ENCODE results near the gene GATAD2A. TPM values are rescaled to one million over a fixed set of nuclear protein-coding genes. Genes with fewer than 3 reads are reported as not detected.
"Not testable (repeated sequence)": the region's sequence is repeated elsewhere in the genome, so short reads cannot be mapped to it uniquely, and the experiment has no call there.

GATAD2A gene, protein sequence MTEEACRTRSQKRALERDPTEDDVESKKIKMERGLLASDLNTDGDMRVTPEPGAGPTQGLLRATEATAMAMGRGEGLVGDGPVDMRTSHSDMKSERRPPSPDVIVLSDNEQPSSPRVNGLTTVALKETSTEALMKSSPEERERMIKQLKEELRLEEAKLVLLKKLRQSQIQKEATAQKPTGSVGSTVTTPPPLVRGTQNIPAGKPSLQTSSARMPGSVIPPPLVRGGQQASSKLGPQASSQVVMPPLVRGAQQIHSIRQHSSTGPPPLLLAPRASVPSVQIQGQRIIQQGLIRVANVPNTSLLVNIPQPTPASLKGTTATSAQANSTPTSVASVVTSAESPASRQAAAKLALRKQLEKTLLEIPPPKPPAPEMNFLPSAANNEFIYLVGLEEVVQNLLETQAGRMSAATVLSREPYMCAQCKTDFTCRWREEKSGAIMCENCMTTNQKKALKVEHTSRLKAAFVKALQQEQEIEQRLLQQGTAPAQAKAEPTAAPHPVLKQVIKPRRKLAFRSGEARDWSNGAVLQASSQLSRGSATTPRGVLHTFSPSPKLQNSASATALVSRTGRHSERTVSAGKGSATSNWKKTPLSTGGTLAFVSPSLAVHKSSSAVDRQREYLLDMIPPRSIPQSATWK
- 10.9 and 30.5 TPM in 2 replicates for total RNA-seq (2014; rRNA removed; shearing (Covaris generic))

GRCh38 chr19:19404879-19405860 lies at the start of gene GATAD2A:
Gene GATAD2A, plus strand, starts transcription at chr19:19405675. Its CDS starts 59,671 bp downstream, at chr19:19465346.
- peak; percentile 85 for DNase-seq (ENCODE audit: low spot score)

DNA sequence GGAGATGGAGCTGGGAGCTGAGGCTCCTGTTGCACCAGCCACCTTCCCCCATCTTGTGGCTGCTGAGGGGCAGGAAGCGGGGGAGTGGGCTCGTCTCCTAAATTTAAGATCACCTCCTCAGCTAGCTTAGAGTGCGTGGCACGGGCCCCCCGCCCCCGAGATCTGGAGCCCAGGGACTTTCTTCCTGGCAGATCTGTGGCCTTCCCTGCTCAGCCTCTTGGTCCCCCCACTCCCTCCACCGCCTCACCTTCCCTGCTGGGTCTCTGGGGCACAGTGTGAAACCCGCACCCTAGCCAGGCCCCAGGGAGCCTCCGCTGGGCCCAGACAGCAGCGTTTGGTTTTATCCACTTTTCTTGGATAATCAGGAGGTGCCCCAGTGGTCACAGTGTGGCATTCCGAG lies 49.0 kb upstream of the GATAD2A start:
- no peak for DNase-seq (ENCODE audit: low spot score)

DNA sequence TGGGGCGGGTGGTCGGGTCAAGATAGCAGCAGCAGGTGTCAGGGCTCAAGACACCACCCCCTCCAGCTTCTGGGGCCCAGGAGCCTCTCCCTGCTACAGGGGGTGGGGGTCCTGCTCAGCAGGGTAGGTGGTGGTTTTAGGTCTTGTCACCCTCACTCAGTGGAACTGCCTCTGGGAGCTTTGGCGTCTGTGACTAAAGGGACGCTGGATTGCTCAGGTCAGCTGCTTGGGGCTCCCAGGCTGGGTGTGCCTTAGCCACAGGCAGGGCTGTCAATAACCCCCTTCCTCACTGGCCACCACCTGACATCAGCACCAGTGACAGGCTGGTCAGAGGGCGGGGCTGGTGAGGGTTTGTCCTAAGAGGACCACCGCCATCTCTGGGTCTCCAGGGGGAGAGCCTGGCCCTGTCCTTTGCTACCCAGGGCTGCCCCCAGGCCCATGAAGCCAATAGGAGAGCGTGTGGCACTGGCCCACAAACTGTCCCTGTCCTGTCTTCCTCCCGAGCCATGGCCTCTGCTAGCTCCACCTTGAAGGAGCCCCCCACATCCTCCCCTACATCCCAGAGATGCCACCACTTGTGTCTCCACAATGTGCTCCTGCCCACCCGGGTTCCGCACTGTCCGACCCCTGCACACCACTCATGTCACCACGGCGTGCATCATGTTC lies 48.4 kb upstream of the GATAD2A start:
- DNase-seq (ENCODE audit: low spot score): no peak

- DNase-seq (ENCODE audit: low spot score): peak; percentile 85
These were observed 44.3 kb upstream of the GATAD2A start for GRCh38 chr19:19361075-19361594.

DNA sequence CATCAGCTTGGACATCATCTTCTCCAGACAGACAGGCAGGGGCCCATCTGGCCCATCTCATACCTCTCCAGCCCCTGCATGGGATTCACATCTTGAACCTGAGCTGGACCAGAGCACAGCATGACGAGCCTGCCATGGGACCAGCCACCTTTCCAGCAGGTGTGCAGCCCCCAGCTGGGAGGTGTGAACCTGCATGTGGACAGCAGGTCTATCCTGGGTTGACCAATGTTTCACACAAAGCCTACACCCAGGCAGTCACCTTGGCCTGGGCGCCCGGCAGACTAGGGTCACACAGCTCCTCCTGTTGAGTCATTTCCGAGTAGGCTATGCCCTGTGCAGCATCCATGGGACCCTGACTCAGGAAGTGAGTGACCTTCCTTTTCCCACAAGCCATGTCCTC lies 43.4 kb upstream of the GATAD2A start:
- DNase-seq (ENCODE audit: low spot score): no peak

DNA sequence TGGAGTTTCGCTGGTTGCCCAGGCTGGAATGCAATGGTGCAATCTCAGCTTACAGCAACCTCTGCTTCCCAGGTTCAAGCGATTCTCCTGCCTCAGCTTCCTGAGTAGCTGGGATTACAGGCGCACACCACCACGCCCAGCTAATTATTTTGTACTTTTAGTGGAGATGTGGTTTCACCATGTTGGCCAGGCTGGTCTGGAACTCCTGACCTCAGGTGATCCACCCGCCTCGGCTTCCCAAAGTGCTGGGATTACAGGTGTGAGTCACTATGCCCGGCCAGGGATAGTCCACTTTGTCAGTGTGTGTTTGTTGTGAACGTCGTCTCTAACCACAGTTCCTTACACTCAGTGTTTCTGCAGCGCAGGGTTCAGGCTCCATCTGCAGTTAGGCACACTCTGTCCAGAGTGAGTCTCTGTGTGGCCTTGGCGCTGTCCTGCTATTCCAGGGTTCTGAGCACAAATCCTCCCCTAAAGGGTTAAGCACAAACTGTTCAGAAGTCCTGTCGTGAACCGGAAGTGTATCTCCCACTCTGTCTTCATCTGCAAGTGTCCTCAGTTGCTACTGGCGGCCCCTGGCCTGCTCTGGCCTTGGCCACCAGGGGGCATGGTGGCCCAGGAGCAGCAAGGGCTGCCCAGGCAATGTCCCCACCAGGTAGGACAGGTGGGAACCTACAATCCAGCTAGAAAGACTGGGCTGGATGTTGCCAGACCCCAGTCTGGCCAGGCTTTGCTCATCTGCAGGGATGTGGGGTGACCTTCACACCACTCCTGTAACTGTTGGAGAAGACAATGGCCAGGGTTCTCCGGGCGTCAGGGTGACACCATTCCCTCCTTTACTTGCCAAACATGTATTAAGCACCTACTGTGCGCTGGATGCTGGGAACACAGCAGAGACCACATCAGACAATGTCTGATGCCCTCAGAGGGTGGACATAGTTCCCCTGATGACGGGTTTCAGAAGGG lies 38.8 kb upstream of the GATAD2A start:
- peak; percentile 72 for DNase-seq (ENCODE audit: low spot score)

DNA sequence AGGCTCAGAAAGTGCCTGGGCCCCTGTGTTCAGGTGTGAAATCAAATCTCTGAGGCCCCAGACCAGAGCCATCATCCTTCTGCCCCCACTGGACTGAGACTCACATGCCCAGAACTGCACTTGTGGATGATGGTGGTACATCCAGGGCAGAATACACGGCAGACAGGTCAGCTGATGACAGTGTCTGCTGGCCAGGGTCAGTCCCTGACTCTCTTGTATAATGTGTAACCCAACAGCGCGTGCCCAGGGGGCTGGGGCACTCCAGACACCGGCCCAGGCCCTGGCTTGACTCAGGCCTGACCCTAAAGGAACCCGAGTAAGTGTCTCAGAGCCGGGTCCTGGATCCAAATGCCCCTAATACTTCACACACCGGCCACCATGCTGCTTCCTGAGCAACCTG lies 37.4 kb upstream of the GATAD2A start:
- no peak for DNase-seq (ENCODE audit: low spot score)

- no peak for DNase-seq (ENCODE audit: low spot score)
These were observed 34.4 kb upstream of the GATAD2A start for GRCh38 chr19:19371059-19371458.

DNA sequence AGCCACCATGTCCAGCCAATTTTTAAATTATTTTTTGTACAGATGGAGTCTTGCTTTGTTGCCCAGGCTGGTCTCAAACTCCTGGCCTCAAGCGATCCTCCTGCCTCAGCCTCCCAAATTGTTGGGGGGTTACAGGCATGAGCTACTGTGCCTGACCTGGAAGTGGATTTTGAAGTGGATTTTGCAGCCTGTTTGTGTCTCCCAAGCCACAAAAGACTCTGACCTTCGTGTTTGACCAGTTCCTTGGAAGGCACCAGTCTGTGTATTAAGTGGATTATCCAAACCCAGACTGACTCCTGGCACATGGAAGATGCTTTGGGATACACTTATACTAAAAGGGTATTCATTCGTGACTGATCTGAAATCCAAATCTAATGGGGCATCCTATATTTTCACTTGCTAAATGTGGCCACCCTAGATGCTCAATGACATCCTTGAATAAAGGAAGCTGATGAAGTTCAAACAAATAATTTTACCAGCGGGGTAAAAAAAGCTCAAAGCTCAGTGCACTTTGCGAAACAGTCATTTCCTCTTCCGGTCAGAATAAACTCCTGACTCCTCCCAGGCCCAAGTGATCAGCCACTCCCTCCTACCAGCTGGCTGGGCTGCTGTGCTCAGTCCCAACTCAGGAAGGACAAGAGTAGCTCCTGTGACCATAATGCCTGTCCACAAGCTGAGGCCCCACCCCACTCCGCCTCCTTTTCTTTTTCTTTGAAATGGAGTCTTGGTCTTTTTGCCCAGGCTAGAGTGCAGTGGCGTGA lies 32.6 kb upstream of the GATAD2A start:
- peak; percentile 69 for DNase-seq (ENCODE audit: low spot score)

DNA sequence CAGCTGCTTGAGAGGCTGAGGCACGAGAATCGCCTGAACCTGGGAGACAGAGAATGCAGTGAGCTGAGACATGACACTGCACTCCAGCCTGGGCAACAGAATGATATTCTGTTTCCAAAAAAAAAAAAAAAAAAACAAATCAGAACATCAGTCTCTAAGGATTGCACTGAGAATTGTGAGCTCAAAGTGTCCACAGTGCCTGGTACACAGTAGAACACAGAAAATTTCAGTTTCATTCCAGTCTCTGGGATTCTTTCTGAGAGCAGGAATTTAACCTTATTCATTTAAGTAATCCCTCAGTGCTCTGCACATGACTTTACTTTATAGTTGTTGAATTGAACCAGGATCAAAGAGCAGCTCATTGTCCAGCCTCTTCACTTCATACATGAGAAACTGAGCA lies 25.9 kb upstream of the GATAD2A start:
- no peak for DNase-seq (ENCODE audit: low spot score)

- DNase-seq (ENCODE audit: low spot score): not testable (repeated sequence)
These were observed 25.2 kb upstream of the GATAD2A start for GRCh38 chr19:19380316-19380715.

- no peak for DNase-seq (ENCODE audit: low spot score)
These were observed 24.2 kb upstream of the GATAD2A start for GRCh38 chr19:19381007-19381926.

DNA sequence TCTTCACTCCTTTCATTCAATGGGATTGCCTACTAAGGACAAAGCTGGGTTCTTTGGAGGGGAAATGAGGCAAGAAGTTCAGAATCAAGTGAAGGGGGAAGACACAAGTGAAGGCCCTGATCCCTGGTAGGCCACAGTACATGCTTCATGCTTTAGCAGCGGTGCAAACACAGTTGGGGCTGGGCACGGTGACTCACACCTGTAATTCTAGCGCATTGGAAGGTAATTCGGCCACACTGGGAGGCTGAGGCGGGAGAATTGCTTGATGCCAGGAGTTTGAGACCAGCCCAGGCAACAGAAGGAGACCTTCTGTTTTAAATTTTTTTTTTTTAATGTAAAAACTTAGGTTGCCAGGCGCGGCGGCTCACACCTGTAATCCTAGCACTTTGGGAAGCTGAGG lies 23.4 kb upstream of the GATAD2A start:
- DNase-seq (ENCODE audit: low spot score): no peak

- no peak for DNase-seq (ENCODE audit: low spot score)
These were observed 21.0 kb upstream of the GATAD2A start for GRCh38 chr19:19384486-19384885.

GRCh38 chr19:19385131-19385895 lies 20.2 kb upstream of the GATAD2A start:
- peak; percentile 100 for DNase-seq (ENCODE audit: low spot score)

DNA sequence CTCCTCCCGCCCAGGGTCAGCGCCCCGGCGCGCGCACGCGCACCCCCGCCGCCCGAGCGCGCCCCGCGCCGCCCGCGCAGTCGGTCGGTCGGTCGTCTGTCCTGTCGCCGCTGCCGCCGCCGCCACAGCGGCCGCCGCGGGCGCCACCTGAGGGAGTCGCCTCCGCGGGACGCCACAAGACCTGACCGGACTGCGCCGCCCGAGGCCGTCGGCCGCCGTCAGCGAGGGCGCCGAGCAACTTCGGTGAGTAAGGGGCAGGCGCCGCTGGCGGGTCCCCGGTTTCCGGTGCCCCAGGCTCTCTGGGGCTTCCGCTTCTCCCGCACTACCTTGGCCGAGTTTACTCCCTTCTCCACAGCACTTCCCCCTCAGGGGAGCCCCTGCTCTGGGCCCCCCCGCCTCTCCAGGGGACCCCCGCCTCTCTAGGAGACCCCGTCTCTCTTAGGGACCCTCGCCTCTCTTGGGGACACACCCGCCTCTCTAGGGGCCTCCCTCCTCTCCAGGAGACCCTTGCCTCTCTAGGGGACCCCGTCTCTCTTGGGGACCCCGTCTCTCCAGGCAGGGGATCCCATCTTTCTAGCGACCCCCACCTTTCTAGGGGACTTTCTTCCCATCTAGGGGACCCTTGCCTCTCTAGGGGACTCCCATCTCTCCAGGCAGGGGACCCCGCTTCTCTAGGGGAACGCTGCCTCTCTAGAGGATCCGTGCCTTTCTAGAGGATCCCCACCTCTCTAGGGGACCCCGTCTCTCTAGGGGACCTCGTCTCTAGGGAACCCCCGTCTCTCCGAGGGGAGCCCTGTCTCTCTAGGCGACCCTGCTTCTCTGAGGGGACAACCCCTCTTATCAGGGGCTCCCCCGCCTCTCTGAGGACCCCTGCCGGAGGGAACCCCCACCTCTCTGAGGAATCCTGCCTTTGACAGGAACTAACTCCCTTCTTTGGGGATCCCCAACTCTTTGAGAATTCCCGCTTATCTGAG lies 19.3 kb upstream of the GATAD2A start:
- DNase-seq (ENCODE audit: low spot score): no peak
